HepG2 (cell line): ENCODE results near the gene KLRF1.

Experiments used
- ARNTL ChIP-seq: sonication (generic); formaldehyde crosslinking; IDR thresholded peaks from 2 replicates; pipeline ENCODE4 v1.4.0; 2020; ENCODE audit warnings: mild to moderate bottlenecking, missing genetic modification reagents
- CREB1 ChIP-seq, 2 experiments: fragments of 450-650 bp in 1 of 2; IDR thresholded peaks; 2 replicates each; pipeline ENCODE4 v1.6.1; 2016 to 2017; ENCODE audit warnings: control low read depth in 1 of 2, mild to moderate bottlenecking in 1 of 2, missing compliant biosample characterization in 1 of 2, missing genetic modification characterization in 1 of 2
- EP300 ChIP-seq, 3 experiments: sonication (generic) in 1 of 3; formaldehyde crosslinking in 1 of 3; IDR thresholded peaks; 2 replicates each; pipeline versions ENCODE4 v1.5.1 to v1.6.1; 2011 to 2020; ENCODE audit warnings: low read depth in 2 of 3, low read length in 2 of 3, borderline replicate concordance in 1 of 3, improper control_type of control experiment in 1 of 3, mild to moderate bottlenecking in 1 of 3, missing genetic modification reagents in 1 of 3, moderate library complexity in 1 of 3
- ESRRA ChIP-seq: sonication (generic); formaldehyde crosslinking; IDR thresholded peaks from 2 replicates; pipeline ENCODE4 v1.5.1; 2020; ENCODE audit warnings: mild to moderate bottlenecking, low read depth, missing genetic modification reagents
- FOXO1 ChIP-seq: sonication (generic); formaldehyde crosslinking; IDR thresholded peaks from 2 replicates; pipeline ENCODE4 v1.4.0; 2020; ENCODE audit warnings: missing genetic modification reagents
- POLR2A ChIP-seq, 2 experiments: IDR thresholded peaks; 2 replicates each; pipeline ENCODE4 v1.6.1; 2011; ENCODE audit warnings: low read depth in 2 of 2, low read length in 2 of 2, mild to moderate bottlenecking in 1 of 2, moderate library complexity in 1 of 2; ENCODE audit not compliant: insufficient read depth in 1 of 2
- ZNF589 ChIP-seq: sonication (generic); formaldehyde crosslinking; conservative IDR thresholded peaks from 2 replicates; pipeline ENCODE4 v1.8.0; 2022; ENCODE audit warnings: mild to moderate bottlenecking, moderate library complexity, missing genetic modification reagents
- ZNF724P ChIP-seq: sonication (generic); formaldehyde crosslinking; IDR thresholded peaks from 2 replicates; pipeline ENCODE4 v1.8.0; 2022; ENCODE audit warnings: missing genetic modification reagents, borderline replicate concordance
- ZNF850 ChIP-seq: sonication (generic); formaldehyde crosslinking; conservative IDR thresholded peaks from 2 replicates; pipeline ENCODE4 v1.9.0; 2021; ENCODE audit warnings: mild to moderate bottlenecking, missing genetic modification reagents
- TF ChIP-seq, protein P1 (sequence below): IDR thresholded peaks from 2 replicates; pipeline ENCODE4 v1.6.1; 2016; ENCODE audit warnings: low read depth
- TF ChIP-seq, protein P2 (sequence below): sonication (generic); formaldehyde crosslinking; IDR thresholded peaks from 2 replicates; pipeline ENCODE4 v1.4.0; 2020; ENCODE audit warnings: missing genetic modification reagents
- TF ChIP-seq, protein P3 (sequence below): sonication (generic); formaldehyde crosslinking; IDR thresholded peaks from 2 replicates; pipeline ENCODE4 v1.8.0; 2022; ENCODE audit warnings: low read depth, missing genetic modification reagents
- TF ChIP-seq, protein P4 (sequence below): sonication (generic); formaldehyde crosslinking; IDR thresholded peaks from 2 replicates; pipeline ENCODE4 v1.4.0; 2020; ENCODE audit warnings: missing genetic modification reagents
- TF ChIP-seq, protein P5 (sequence below): IDR thresholded peaks from 2 replicates; pipeline ENCODE4 v1.6.1; 2012; ENCODE audit warnings: inconsistent platforms

DNA sequence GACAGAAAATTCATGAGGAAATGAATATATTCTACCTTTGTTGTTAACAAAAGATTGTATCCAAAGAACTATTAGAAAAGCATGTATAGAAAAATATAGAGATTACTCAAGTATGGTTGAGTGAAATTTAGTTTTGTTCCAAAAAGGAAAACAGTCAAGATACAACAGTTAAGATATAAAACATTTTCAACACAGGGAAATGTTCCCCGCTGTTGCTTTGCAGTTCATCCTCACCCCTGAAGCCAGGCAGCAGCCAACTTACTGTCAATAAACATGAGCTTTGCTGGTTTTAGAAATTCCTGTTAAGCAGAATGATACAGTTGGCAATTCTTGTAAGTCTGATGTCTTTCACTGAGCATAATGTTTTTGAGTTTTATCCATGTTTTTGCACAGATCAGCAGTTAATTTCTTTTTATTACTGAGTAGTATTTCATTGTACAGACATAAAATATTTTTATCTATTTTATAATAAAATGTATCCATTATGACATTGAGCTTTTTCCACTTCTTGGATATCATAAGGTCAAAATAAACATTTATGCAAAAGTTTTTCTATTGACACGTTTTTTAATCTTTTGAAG is 43.1 kb downstream of the KLRF1 start:
- no peak for TF ChIP-seq CREB1 (IDR thresholded peaks at IDR 0.05)
- no peak for TF ChIP-seq CREB1 (CRISPR knock-in tag; IDR thresholded peaks at IDR 0.05)
- TF ChIP-seq FOXO1 (CRISPR knock-in tag) = no peak
- TF ChIP-seq, protein P1, sequence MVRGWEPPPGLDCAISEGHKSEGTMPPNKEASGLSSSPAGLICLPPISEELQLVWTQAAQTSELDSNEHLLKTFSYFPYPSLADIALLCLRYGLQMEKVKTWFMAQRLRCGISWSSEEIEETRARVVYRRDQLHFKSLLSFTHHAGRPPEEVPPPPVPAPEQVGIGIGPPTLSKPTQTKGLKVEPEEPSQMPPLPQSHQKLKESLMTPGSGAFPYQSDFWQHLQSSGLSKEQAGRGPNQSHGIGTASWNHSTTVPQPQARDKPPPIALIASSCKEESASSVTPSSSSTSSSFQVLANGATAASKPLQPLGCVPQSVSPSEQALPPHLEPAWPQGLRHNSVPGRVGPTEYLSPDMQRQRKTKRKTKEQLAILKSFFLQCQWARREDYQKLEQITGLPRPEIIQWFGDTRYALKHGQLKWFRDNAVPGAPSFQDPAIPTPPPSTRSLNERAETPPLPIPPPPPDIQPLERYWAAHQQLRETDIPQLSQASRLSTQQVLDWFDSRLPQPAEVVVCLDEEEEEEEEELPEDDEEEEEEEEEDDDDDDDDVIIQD = no peak
- no peak for TF ChIP-seq ESRRA
- TF ChIP-seq ARNTL (CRISPR knock-in tag) = no peak
- TF ChIP-seq, protein P2, sequence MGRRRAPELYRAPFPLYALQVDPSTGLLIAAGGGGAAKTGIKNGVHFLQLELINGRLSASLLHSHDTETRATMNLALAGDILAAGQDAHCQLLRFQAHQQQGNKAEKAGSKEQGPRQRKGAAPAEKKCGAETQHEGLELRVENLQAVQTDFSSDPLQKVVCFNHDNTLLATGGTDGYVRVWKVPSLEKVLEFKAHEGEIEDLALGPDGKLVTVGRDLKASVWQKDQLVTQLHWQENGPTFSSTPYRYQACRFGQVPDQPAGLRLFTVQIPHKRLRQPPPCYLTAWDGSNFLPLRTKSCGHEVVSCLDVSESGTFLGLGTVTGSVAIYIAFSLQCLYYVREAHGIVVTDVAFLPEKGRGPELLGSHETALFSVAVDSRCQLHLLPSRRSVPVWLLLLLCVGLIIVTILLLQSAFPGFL (CRISPR knock-in tag) = no peak
- TF ChIP-seq ZNF850 (CRISPR knock-in tag) = no peak
- TF ChIP-seq, protein P3, sequence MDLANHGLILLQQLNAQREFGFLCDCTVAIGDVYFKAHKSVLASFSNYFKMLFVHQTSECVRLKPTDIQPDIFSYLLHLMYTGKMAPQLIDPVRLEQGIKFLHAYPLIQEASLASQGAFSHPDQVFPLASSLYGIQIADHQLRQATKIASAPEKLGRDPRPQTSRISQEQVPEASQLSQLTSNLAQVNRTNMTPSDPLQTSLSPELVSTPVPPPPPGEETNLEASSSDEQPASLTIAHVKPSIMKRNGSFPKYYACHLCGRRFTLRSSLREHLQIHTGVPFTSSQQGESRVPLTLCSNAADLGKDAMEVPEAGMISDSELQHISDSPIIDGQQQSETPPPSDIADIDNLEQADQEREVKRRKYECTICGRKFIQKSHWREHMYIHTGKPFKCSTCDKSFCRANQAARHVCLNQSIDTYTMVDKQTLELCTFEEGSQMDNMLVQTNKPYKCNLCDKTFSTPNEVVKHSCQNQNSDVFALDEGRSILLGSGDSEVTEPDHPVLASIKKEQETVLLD (CRISPR knock-in tag) = no peak
- TF ChIP-seq, protein P4, sequence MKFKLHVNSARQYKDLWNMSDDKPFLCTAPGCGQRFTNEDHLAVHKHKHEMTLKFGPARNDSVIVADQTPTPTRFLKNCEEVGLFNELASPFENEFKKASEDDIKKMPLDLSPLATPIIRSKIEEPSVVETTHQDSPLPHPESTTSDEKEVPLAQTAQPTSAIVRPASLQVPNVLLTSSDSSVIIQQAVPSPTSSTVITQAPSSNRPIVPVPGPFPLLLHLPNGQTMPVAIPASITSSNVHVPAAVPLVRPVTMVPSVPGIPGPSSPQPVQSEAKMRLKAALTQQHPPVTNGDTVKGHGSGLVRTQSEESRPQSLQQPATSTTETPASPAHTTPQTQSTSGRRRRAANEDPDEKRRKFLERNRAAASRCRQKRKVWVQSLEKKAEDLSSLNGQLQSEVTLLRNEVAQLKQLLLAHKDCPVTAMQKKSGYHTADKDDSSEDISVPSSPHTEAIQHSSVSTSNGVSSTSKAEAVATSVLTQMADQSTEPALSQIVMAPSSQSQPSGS (CRISPR knock-in tag) = no peak
- TF ChIP-seq POLR2A (IDR thresholded peaks at IDR 0.05; ENCODE audit: insufficient read depth in 1 of 2, low read depth in 2 of 2, low read length in 2 of 2) = no peak
- TF ChIP-seq ZNF589 (CRISPR knock-in tag) = no peak
- no peak for TF ChIP-seq ZNF724P (CRISPR knock-in tag)
- TF ChIP-seq, protein P5, sequence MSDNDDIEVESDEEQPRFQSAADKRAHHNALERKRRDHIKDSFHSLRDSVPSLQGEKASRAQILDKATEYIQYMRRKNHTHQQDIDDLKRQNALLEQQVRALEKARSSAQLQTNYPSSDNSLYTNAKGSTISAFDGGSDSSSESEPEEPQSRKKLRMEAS = no peak
- TF ChIP-seq EP300 (IDR thresholded peaks at IDR 0.05; ENCODE audit: low read depth in 2 of 2, low read length in 2 of 2) = no peak
- TF ChIP-seq EP300 (CRISPR knock-in tag; IDR thresholded peaks at IDR 0.05; ENCODE audit: borderline replicate concordance) = no peak
